Loucy (cell line): Measurements from ENCODE around the gene CYFIP2.

Experiments
- H2AFZ ChIP-seq: fragments of 200-600 bp; sonication (generic); 2 replicates; pipeline ENCODE4 v1.6.0; 2016; ENCODE audit warnings: antibody characterized with exemption, mild to moderate bottlenecking, low read length, moderate library complexity
- H3F3A ChIP-seq: fragments of 200-600 bp; 2 replicates; pipeline ENCODE4 v1.6.0; 2016; ENCODE audit warnings: antibody characterized with exemption, low read depth, mild to moderate bottlenecking
- H3K27me3 ChIP-seq: fragments of 200-600 bp; sonication (generic); 2 replicates; pipeline ENCODE4 v1.6.1; 2014; ENCODE audit warnings: low read length, mild to moderate bottlenecking; ENCODE audit not compliant: insufficient read depth, poor library complexity, severe bottlenecking
- H3K36me3 ChIP-seq: fragments of 200-600 bp; sonication (generic); 2 replicates; pipeline ENCODE4 v1.6.1; 2016; ENCODE audit warnings: low read length; ENCODE audit not compliant: insufficient read depth
- H3K4me1 ChIP-seq: fragments of 200-600 bp; sonication (generic); 2 replicates; pipeline ENCODE4 v1.5.1; 2014; ENCODE audit warnings: low read length, mild to moderate bottlenecking; ENCODE audit not compliant: insufficient read depth, poor library complexity, severe bottlenecking
- H3K4me2 ChIP-seq: fragments of 200-600 bp; sonication (generic); 2 replicates; pipeline ENCODE4 v1.6.0; 2014; ENCODE audit warnings: antibody characterized with exemption, low read length, low read depth, mild to moderate bottlenecking; ENCODE audit not compliant: poor library complexity, severe bottlenecking
- H3K4me3 ChIP-seq: fragments of 200-600 bp; sonication (generic); 2 replicates; pipeline ENCODE4 v1.5.1; 2014; ENCODE audit warnings: low read length, mild to moderate bottlenecking, mixed read lengths; ENCODE audit not compliant: poor library complexity, severe bottlenecking
- H3K79me2 ChIP-seq: fragments of 200-600 bp; sonication (generic); 2 replicates; pipeline ENCODE4 v1.6.1; 2014; ENCODE audit warnings: low read length; ENCODE audit not compliant: insufficient read depth
- H3K9ac ChIP-seq: fragments of 200-600 bp; sonication (generic); 2 replicates; pipeline ENCODE4 v1.6.0; 2014; ENCODE audit warnings: mild to moderate bottlenecking, low read depth, low read length, moderate library complexity; ENCODE audit not compliant: poor library complexity, severe bottlenecking
- H3K9me2 ChIP-seq: fragments of 200-600 bp; sonication (generic); replicated peaks from 2 replicates; pipeline ENCODE4 v1.6.1; 2016; ENCODE audit warnings: low read depth, low read length, mixed read lengths
- H3K9me3 ChIP-seq: fragments of 200-600 bp; sonication (generic); 2 replicates; pipeline ENCODE4 v1.6.1; 2014; ENCODE audit warnings: mild to moderate bottlenecking, antibody characterized with exemption, low read length, low read depth; ENCODE audit not compliant: insufficient read depth
- H4K20me1 ChIP-seq: fragments of 200-600 bp; sonication (generic); 2 replicates; pipeline ENCODE4 v1.6.0; 2014; ENCODE audit warnings: antibody characterized with exemption, low read length, mild to moderate bottlenecking; ENCODE audit not compliant: insufficient read depth, poor library complexity, severe bottlenecking
- CTCF ChIP-seq: fragments of 200-600 bp; sonication (generic); conservative IDR thresholded peaks from 2 replicates; pipeline ENCODE4 v1.5.1; 2014; ENCODE audit warnings: mild to moderate bottlenecking, antibody characterized with exemption, low read length
- EZH2phosphoT487 ChIP-seq: fragments of 200-600 bp; IDR thresholded peaks from 2 replicates; pipeline ENCODE4 v1.6.1; 2018; ENCODE audit warnings: antibody characterized with exemption, mild to moderate bottlenecking, moderate library complexity, borderline replicate concordance

CYFIP2 gene

DNA sequence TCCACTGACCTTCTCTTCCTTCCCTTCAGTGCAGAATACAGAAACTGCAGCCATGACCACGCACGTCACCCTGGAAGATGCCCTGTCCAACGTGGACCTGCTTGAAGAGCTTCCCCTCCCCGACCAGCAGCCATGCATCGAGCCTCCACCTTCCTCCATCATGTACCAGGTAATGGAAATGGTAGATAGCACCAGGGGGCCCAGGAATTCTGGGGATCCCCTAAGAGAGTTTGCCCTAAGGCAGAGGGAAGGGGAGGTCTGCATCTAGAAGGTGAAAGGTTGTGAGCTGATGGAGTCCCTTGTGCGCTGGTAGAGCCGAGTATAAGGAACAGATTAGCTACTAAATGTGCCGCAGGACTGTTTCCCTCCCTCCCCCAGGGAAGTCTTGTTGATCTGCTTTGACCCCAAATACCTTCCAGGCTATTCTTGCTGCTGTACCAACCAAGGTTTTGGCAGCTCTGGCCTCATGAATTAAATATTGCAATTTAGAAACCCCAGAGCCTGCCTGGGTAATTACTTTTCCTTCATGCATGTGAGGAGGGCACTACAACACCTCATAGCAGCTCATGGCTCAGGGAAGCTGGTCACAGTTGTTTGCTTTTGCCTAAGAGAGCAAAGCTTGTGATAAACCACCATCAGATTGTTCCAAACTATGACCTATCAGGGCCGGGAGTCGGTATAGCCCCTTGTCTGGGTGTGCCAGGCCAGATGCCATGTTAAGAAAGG lies 19.6 kb downstream of the CYFIP2 start:
- Histone ChIP-seq H3K27me3 (no peaks in the 10 kb centered on the region), H3K4me1 (peaks cover 4% of the 10 kb centered on the region), H2AFZ (no peak overlapping the region), H3K4me3 (no peak overlapping the region), H3K4me2 (no peak overlapping the region), H3K9me2 (no peaks in the 10 kb centered on the region), H3K36me3 (peaks cover 65% of the 10 kb centered on the region; the same call in 1 of the 2 replicates), H4K20me1 (peaks cover 52% of the 10 kb centered on the region), H3K9me3 (no peaks in the 10 kb centered on the region), H3K79me2 (peaks cover 53% of the 10 kb centered on the region), H3F3A (no peaks in the 10 kb centered on the region), H3K9ac (no peak overlapping the region)
- TF ChIP-seq CTCF (no peak), EZH2phosphoT487 (no peak)

GRCh38 chr5:157286761-157287211 lies 20.9 kb downstream of the CYFIP2 start:
- TF ChIP-seq CTCF (no peak), EZH2phosphoT487 (no peak)
- no peaks in the 10 kb centered on the region for H3K4me1 ChIP-seq
- H3F3A ChIP-seq: no peaks in the 10 kb centered on the region
- H3K4me2 ChIP-seq: no peak overlapping the region
- H3K9ac ChIP-seq: no peak overlapping the region
- H3K9me3 ChIP-seq: no peaks in the 10 kb centered on the region
- peaks cover 43% of the 10 kb centered on the region for H4K20me1 ChIP-seq
- H3K36me3 ChIP-seq: peaks cover 75% of the 10 kb centered on the region; the same call in 1 of the 2 replicates
- H3K27me3 ChIP-seq: no peaks in the 10 kb centered on the region
- no peak overlapping the region for H3K4me3 ChIP-seq
- H3K9me2 ChIP-seq: no peaks in the 10 kb centered on the region
- H2AFZ ChIP-seq: no peak overlapping the region
- H3K79me2 ChIP-seq: peaks cover 40% of the 10 kb centered on the region

GRCh38 chr5:157288405-157289163 lies 22.7 kb downstream of the CYFIP2 start:
- H4K20me1 ChIP-seq: peaks cover 30% of the 10 kb centered on the region
- no peaks in the 10 kb centered on the region for H3K4me1 ChIP-seq
- H3K9me3 ChIP-seq: no peaks in the 10 kb centered on the region
- TF ChIP-seq EZH2phosphoT487: no peak
- H3K9ac ChIP-seq: no peak overlapping the region
- H3K9me2 ChIP-seq: no peaks in the 10 kb centered on the region
- H3K27me3 ChIP-seq: no peaks in the 10 kb centered on the region
- peaks cover 22% of the 10 kb centered on the region for H3K79me2 ChIP-seq
- peaks cover 83% of the 10 kb centered on the region; the same call in 1 of the 2 replicates for H3K36me3 ChIP-seq
- no peak overlapping the region for H3K4me2 ChIP-seq
- no peaks in the 10 kb centered on the region for H3F3A ChIP-seq
- H3K4me3 ChIP-seq: no peak overlapping the region
- no peak overlapping the region for H2AFZ ChIP-seq
